SKM-1 treated with dmso at 0.1 percent for 144 hours (cell line): ENCODE data around the gene CADM2.

Experiments used
- DNase-seq: peaks from one replicate; lab custom pipeline; 2025; ENCODE audit not compliant: unreplicated experiment; lab: John Stamatoyannopoulos, UW

CADM2 gene

GRCh38 chr3:85554153-85554552 is 595.4 kb downstream of the CADM2 start:
- DNase-seq: no peak

GRCh38 chr3:85560088-85560785 is 601.4 kb downstream of the CADM2 start:
- no peak for DNase-seq

- DNase-seq: peak; percentile 65
Observed at GRCh38 chr3:85567071-85567676, 608.4 kb downstream of the CADM2 start.

- DNase-seq: peak; percentile 13
Observed at GRCh38 chr3:85570819-85571218, 612.0 kb downstream of the CADM2 start.

GRCh38 chr3:85571835-85572234 is 613.0 kb downstream of the CADM2 start:
- peak; percentile 73 for DNase-seq

- no peak for DNase-seq
Observed at GRCh38 chr3:85572426-85572825, 613.6 kb downstream of the CADM2 start.

- no peak for DNase-seq
Observed at GRCh38 chr3:85572978-85573377, 614.2 kb downstream of the CADM2 start.

- DNase-seq: no peak
Observed at GRCh38 chr3:85574006-85574705, 615.4 kb downstream of the CADM2 start.

- peak; percentile 29 for DNase-seq
Observed at GRCh38 chr3:85576091-85576690, 617.4 kb downstream of the CADM2 start.

GRCh38 chr3:85576697-85577200 is 618.0 kb downstream of the CADM2 start:
- DNase-seq: no peak

- DNase-seq: no peak
Observed at GRCh38 chr3:85584779-85585356, 626.1 kb downstream of the CADM2 start.

GRCh38 chr3:85586018-85586417 is 627.2 kb downstream of the CADM2 start:
- no peak for DNase-seq

GRCh38 chr3:85589145-85589544 is 630.4 kb downstream of the CADM2 start:
- DNase-seq: no peak

- DNase-seq: no peak
Observed at GRCh38 chr3:85591451-85591850, 632.7 kb downstream of the CADM2 start.

- DNase-seq: no peak
Observed at GRCh38 chr3:85592256-85592655, 633.5 kb downstream of the CADM2 start.

GRCh38 chr3:85594676-85595075 is 635.9 kb downstream of the CADM2 start:
- DNase-seq: no peak

- no peak for DNase-seq
Observed at GRCh38 chr3:85603378-85603777, 644.6 kb downstream of the CADM2 start.

- no peak for DNase-seq
Observed at GRCh38 chr3:85604641-85605040, 645.9 kb downstream of the CADM2 start.

- no peak for DNase-seq
Observed at GRCh38 chr3:85605066-85605465, 646.3 kb downstream of the CADM2 start.

GRCh38 chr3:85626662-85627061 is 667.9 kb downstream of the CADM2 start:
- DNase-seq: no peak

GRCh38 chr3:85627932-85628331 is 669.1 kb downstream of the CADM2 start:
- no peak for DNase-seq
